SK-N-MC (cell line): ENCODE results near the gene TTC16.

Source experiments
- EZH2 ChIP-seq: fragments of 200-600 bp; sonication (generic); IDR thresholded peaks from one replicate; pipeline ENCODE4 v1.6.1; 2017; ENCODE audit warnings: antibody characterized with exemption
- POLR2AphosphoS5 ChIP-seq: IDR thresholded peaks from 2 replicates; pipeline ENCODE4 v1.6.1; 2012; ENCODE audit warnings: mild to moderate bottlenecking, low read depth, low read length, borderline replicate concordance

DNA sequence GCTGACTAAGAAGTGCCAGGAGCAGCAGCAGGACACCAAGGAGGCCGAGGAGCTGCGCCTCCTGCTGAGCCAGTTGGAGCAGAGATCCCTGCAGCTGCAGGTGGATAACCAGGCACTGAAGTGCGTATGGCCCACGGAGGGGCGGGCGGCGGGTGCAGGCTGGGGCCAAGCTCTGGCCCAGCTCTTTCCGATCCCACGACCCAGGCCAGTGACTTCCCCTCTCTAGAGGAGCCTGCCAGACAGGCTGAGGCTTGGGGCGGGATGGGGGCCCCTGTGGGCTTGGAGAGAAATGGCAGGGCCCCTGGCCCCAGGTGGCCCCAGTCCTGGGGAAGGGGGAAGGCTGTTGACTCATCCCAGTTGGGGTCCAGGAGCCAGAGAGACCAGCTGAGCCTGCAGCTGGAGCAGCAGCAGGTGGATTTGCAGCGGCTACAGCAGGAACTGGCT is 4.0 kb upstream of the TTC16 start:
- TF ChIP-seq EZH2, result no peak
- no peak for TF ChIP-seq POLR2AphosphoS5
